Inflammatory macrophage treated with lipopolysaccharide for 1 hour (primary cell): ENCODE results near the gene ZDHHC9.

Experiments used
- DNase-seq, 2 donors: peaks; one replicate each; pipeline ENCODE4 v3.0.0-alpha.2; 2020 to 2022

The ZDHHC9 gene

GRCh38 chrX:129761596-129761995 is 82.1 kb downstream of the ZDHHC9 start:
- no peak for DNase-seq

- DNase-seq: no peak
Measured at GRCh38 chrX:129760981-129761380, 82.7 kb downstream of the ZDHHC9 start.

- DNase-seq: no peak
Measured at GRCh38 chrX:129760155-129760554, 83.5 kb downstream of the ZDHHC9 start.

- peak; percentile 51 to 52 for DNase-seq
Measured at GRCh38 chrX:129759576-129760061, 84.1 kb downstream of the ZDHHC9 start.

GRCh38 chrX:129755779-129756650 is 87.7 kb downstream of the ZDHHC9 start:
- DNase-seq: no peak

GRCh38 chrX:129754056-129755024 is 89.3 kb downstream of the ZDHHC9 start:
- DNase-seq: peak in 1 of 2 donors; percentile 27
